Measurements from ENCODE around the gene NXF1.

DNA sequence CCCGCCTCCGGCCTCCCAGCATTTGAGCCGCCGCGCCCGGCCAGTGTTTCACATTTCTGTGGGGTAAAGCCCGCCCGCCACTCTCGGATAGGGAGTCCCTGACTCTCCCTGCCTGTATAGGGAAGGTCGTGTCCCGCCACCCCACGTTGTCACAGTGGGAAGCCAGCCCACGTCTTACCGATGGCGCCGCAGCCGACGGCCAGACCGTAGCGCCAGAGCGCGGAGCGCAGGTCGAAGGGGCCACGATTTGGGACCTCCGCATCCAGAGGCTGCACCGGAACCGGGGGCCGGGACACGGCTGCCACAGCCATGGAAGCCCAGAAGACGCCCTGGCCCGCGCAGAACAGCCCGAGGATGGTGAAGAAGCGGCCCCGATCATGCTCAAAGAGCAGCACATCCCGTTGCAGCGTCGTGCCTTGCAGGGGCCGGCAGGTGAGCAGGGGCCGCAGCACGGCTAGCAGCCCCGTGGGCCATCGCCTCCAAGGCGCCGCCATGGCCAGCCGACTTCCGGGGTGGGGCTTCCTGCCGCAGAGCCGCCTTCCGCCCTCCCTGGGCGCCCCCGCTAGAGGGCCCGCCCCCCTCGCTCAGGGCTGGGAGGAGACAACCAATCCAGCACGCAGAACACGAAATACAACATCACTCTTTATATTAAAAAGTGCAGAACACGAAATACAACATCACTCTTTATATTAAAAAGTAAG is 13.6 kb downstream of the NXF1 start, which contains the start of gene TMEM223:
- TF ChIP-seq RFX5 (IDR thresholded peaks at IDR 0.05; ENCODE audit: borderline replicate concordance, low read depth, low read length) (no peak), POLR2AphosphoS5 (IDR thresholded peaks at IDR 0.05; ENCODE audit: low read depth, low read length) (peak; percentile 89), ATF2 (IDR thresholded peaks at IDR 0.05; ENCODE audit: low read length) (no peak), CHD1 (IDR thresholded peaks at IDR 0.05; ENCODE audit: low read depth, low read length) (no peak), CEBPB (IDR thresholded peaks at IDR 0.05; ENCODE audit: low read depth, low read length) (no peak)
- TF ChIP-seq, protein P1, sequence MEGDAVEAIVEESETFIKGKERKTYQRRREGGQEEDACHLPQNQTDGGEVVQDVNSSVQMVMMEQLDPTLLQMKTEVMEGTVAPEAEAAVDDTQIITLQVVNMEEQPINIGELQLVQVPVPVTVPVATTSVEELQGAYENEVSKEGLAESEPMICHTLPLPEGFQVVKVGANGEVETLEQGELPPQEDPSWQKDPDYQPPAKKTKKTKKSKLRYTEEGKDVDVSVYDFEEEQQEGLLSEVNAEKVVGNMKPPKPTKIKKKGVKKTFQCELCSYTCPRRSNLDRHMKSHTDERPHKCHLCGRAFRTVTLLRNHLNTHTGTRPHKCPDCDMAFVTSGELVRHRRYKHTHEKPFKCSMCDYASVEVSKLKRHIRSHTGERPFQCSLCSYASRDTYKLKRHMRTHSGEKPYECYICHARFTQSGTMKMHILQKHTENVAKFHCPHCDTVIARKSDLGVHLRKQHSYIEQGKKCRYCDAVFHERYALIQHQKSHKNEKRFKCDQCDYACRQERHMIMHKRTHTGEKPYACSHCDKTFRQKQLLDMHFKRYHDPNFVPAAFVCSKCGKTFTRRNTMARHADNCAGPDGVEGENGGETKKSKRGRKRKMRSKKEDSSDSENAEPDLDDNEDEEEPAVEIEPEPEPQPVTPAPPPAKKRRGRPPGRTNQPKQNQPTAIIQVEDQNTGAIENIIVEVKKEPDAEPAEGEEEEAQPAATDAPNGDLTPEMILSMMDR (IDR thresholded peaks at IDR 0.05; ENCODE audit: control extremely low read depth in 1 of 3, insufficient read depth in 1 of 3, low read depth in 1 of 3, low read length in 3 of 3), result no peak; a peak in 1 of 4 replicates

All from H1 (cell line).